ENCODE data around the gene AMN.

Gene AMN

DNA sequence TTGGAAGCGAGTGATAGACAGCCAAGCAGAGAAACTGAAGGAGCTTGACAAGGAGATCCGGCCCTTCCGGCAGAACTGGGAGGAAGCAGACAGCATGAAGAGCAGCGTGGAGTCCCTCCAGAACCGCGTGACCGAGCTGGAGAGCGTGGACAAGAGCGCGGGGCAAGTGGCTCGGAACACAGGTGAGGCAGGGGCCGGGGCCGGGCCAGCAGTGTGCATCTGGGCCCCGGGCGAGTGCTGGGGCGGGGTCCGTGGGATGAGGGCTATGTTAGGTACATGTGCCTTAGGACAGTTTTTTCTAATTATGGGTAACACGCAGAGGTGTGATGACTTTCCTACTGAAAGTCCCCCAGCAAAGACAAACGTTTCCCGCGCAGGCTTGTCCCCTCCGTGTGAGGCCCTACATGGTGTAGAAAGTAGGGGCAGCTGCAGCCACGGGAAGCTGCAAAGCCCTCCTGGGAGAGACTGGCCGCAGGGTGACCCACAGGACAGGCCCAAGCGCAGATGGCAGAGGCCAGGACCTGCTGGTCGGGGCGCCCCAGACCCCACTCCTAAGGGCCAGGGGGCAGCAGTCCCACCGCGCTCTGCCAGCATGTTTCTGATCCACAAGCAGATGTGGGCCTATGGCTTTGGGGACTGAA, 19.1 kb upstream of the AMN start:
- in situ Hi-C loops (cut with MboI; ENCODE audit: low pct_unique_long_range_greater_than_20kb, low sequenced_read_pairs, unreplicated experiment) = no loop called here
- TF ChIP-seq, protein P1, sequence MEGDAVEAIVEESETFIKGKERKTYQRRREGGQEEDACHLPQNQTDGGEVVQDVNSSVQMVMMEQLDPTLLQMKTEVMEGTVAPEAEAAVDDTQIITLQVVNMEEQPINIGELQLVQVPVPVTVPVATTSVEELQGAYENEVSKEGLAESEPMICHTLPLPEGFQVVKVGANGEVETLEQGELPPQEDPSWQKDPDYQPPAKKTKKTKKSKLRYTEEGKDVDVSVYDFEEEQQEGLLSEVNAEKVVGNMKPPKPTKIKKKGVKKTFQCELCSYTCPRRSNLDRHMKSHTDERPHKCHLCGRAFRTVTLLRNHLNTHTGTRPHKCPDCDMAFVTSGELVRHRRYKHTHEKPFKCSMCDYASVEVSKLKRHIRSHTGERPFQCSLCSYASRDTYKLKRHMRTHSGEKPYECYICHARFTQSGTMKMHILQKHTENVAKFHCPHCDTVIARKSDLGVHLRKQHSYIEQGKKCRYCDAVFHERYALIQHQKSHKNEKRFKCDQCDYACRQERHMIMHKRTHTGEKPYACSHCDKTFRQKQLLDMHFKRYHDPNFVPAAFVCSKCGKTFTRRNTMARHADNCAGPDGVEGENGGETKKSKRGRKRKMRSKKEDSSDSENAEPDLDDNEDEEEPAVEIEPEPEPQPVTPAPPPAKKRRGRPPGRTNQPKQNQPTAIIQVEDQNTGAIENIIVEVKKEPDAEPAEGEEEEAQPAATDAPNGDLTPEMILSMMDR (IDR thresholded peaks at IDR 0.05; ENCODE audit: extremely low read depth, insufficient read depth, missing control alignments) = no peak
- DNase-seq (ENCODE audit: low spot score) = no peak

DNA sequence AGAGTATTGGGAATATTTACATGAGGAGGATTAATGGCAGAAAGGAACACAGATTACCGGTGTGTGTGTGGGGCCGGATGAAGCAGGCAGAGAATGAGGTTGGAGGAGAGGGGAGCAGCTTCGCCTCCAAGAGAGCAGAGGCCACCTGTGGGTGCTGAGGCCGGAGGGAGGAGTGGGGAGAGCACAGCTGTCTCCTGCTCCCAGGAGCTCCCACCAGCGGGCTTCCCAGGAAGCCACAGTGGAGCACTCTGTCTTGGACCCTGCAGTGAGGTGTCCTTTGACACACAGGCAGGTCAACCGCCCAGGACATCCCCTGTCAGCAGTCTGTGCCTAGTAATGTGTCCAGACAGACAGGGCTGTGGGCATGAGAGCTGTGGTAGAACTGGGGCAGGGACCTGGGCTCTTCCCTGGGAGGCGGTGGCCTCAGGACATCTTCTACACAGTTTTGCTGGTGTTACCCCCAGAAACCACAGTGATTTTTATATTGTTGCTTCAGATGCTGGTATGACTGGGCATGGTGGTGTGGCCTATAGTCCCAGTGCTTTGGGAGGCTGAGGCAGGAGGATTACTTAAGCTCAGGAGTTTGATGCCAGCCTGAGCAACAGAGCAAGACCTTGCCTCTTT, 18.5 kb upstream of the AMN start:
- in situ Hi-C loops (cut with MboI; ENCODE audit: low pct_unique_long_range_greater_than_20kb, low sequenced_read_pairs, unreplicated experiment) = no loop called here
- TF ChIP-seq, protein P1 (IDR thresholded peaks at IDR 0.05; ENCODE audit: extremely low read depth, insufficient read depth, missing control alignments) = no peak

DNA sequence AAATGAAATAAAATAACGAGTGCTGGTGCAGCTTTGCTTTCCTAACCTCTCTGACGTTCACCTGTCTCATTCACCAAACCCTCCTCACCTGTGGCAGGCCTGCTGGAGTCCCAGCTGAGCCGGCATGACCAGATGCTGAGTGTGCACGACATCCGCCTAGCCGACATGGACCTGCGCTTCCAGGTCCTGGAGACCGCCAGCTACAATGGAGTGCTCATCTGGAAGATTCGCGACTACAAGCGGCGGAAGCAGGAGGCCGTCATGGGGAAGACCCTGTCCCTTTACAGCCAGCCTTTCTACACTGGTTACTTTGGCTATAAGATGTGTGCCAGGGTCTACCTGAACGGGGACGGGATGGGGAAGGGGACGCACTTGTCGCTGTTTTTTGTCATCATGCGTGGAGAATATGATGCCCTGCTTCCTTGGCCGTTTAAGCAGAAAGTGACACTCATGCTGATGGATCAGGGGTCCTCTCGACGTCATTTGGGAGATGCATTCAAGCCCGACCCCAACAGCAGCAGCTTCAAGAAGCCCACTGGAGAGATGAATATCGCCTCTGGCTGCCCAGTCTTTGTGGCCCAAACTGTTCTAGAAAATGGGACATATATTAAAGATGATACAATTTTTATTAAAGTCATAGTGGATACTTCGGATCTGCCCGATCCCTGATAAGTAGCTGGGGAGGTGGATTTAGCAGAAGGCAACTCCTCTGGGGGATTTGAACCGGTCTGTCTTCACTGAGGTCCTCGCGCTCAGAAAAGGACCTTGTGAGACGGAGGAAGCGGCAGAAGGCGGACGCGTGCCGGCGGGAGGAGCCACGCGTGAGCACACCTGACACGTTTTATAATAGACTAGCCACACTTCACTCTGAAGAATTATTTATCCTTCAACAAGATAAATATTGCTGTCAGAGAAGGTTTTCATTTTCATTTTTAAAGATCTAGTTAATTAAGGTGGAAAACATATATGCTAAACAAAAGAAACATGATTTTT, 17.1 kb upstream of the AMN start:
- TF ChIP-seq, protein P1 (IDR thresholded peaks at IDR 0.05; ENCODE audit: extremely low read depth, insufficient read depth, missing control alignments) = no peak
- DNase-seq (ENCODE audit: low spot score) = no peak
- in situ Hi-C loops (cut with MboI; ENCODE audit: low pct_unique_long_range_greater_than_20kb, low sequenced_read_pairs, unreplicated experiment) = no loop called here

More for the DNA sequence above, 18.5 kb upstream of the AMN start:
- DNase-seq (ENCODE audit: low spot score) = no peak

DNA sequence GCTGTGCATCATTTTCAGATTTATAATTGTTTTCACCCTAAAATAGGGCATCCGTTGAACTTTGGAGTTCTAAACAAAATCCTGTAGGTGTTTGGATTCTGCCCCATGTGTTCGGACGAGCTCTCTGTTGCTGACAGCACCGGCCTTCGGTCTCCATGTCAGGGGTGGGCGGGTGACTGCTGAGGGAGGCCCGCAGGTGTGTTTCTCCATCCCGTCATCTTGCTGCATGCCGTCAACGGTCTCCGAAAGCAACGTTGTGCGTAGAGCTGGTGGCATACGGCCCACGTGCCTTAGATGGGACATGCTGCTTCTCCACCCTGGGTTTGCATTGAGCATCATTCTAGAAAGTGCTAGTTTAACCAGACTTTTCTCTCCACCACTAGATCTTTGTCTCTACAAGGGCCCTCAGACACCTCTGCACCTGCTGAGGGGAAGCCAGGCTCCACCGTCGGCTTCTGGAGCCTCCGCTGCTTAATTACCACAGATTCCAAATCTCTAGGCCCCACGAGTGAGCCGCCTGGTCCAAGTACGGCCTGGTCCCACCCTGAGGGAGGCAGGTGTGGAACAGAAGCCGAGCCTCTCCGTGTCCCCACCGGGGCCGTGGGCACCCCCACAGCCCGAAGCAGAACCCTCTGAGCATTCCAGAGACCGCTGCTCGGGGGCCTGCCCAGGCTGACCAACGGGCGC, 15.7 kb upstream of the AMN start:
- no peak for DNase-seq (ENCODE audit: low spot score)
- TF ChIP-seq, protein P1 (IDR thresholded peaks at IDR 0.05; ENCODE audit: extremely low read depth, insufficient read depth, missing control alignments) = no peak
- in situ Hi-C loops (cut with MboI; ENCODE audit: low pct_unique_long_range_greater_than_20kb, low sequenced_read_pairs, unreplicated experiment) = no loop called here

DNA sequence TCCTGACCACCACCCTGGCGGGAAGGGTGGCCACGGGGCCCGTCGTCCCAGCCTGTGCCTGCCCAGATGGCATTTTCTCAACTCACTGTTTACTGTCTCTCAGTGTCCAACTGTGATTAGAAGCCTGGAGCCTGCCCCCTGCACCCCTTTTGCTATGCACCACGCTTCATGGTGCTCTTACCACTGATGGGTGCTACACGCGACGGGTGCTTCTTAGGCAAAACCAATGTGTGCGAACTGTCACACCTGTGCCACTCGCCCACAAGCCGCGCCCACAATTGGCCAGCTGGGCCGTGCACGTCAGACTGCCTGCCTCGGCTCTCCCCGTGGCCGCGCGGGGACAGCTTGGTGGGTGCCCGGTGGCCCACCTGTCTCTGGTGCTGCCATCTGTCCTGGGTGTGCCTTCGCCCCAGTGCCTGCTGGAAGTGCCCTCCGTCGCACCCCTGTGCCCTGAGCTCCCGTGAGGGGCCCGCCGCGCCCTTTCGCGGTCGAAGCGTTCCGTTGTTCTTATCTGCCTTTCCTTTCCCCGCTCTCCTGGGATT, 15.1 kb upstream of the AMN start:
- DNase-seq (ENCODE audit: low spot score) = no peak
- in situ Hi-C loops (cut with MboI; ENCODE audit: low pct_unique_long_range_greater_than_20kb, low sequenced_read_pairs, unreplicated experiment) = no loop called here
- TF ChIP-seq, protein P1 (IDR thresholded peaks at IDR 0.05; ENCODE audit: extremely low read depth, insufficient read depth, missing control alignments) = no peak
